ENCODE results near the gene EFNA5. TPM values are rescaled to one million over a fixed set of nuclear protein-coding genes. Genes with fewer than 3 reads are reported as not detected.

EFNA5 gene
- total RNA-seq, 4 donors from 2014 or later, result 7.7 to 18.6 (median 9.9) TPM

GRCh38 chr5:107556575-107556974 lies 114.2 kb downstream of the EFNA5 start:
- TF ChIP-seq CTCF (IDR thresholded peaks at IDR 0.05; ENCODE audit: low read depth), result no peak

- TF ChIP-seq CTCF (IDR thresholded peaks at IDR 0.05; ENCODE audit: low read depth), result no peak
These were observed 115.2 kb downstream of the EFNA5 start for GRCh38 chr5:107555425-107556090.

GRCh38 chr5:107554776-107555424 lies 115.8 kb downstream of the EFNA5 start:
- TF ChIP-seq CTCF (IDR thresholded peaks at IDR 0.05; ENCODE audit: low read depth), result no peak

GRCh38 chr5:107553117-107553555 lies 117.6 kb downstream of the EFNA5 start:
- TF ChIP-seq CTCF (IDR thresholded peaks at IDR 0.05; ENCODE audit: low read depth), result no peak

GRCh38 chr5:107551088-107551487 lies 119.6 kb downstream of the EFNA5 start:
- TF ChIP-seq CTCF (IDR thresholded peaks at IDR 0.05; ENCODE audit: low read depth), result no peak

- no peak for TF ChIP-seq CTCF (IDR thresholded peaks at IDR 0.05; ENCODE audit: low read depth)
These were observed 121.2 kb downstream of the EFNA5 start for GRCh38 chr5:107549567-107549966.

GRCh38 chr5:107548477-107548876 lies 122.3 kb downstream of the EFNA5 start:
- TF ChIP-seq CTCF (IDR thresholded peaks at IDR 0.05; ENCODE audit: low read depth), result no peak
